NCI-H1436 (cell line): Measurements from ENCODE around the gene HTR4.

ENCODE experiments used
- DNase-seq: peaks from one replicate; lab custom pipeline; 2025; lab: John Stamatoyannopoulos, UW

The HTR4 gene

GRCh38 chr5:148607406-148607805 lies 46.9 kb downstream of the HTR4 start:
- no peak for DNase-seq

- DNase-seq: no peak
Measured at GRCh38 chr5:148606296-148606695, 48.0 kb downstream of the HTR4 start.

- no peak for DNase-seq
Measured at GRCh38 chr5:148599187-148599586, 55.1 kb downstream of the HTR4 start.

GRCh38 chr5:148595697-148596096 lies 58.6 kb downstream of the HTR4 start:
- no peak for DNase-seq

GRCh38 chr5:148586796-148587195 lies 67.5 kb downstream of the HTR4 start:
- no peak for DNase-seq

GRCh38 chr5:148585988-148586387 lies 68.3 kb downstream of the HTR4 start:
- DNase-seq: no peak

GRCh38 chr5:148584103-148584502 lies 70.2 kb downstream of the HTR4 start:
- DNase-seq: no peak

GRCh38 chr5:148583421-148583965 lies 70.8 kb downstream of the HTR4 start:
- DNase-seq: no peak

GRCh38 chr5:148574167-148574566 lies 80.2 kb downstream of the HTR4 start:
- DNase-seq: no peak

- no peak for DNase-seq
Measured at GRCh38 chr5:148573374-148573773, 81.0 kb downstream of the HTR4 start.

- no peak for DNase-seq
Measured at GRCh38 chr5:148569948-148570347, 84.4 kb downstream of the HTR4 start.

GRCh38 chr5:148565148-148565547 lies 89.2 kb downstream of the HTR4 start:
- DNase-seq: no peak

GRCh38 chr5:148563021-148563420 lies 91.3 kb downstream of the HTR4 start:
- DNase-seq: no peak

- no peak for DNase-seq
Measured at GRCh38 chr5:148561801-148562311, 92.5 kb downstream of the HTR4 start.

- DNase-seq: no peak
Measured at GRCh38 chr5:148559461-148559860, 94.9 kb downstream of the HTR4 start.

GRCh38 chr5:148558892-148559291 lies 95.4 kb downstream of the HTR4 start:
- no peak for DNase-seq

GRCh38 chr5:148556835-148557234 lies 97.5 kb downstream of the HTR4 start:
- DNase-seq: no peak

GRCh38 chr5:148554621-148555020 lies 99.7 kb downstream of the HTR4 start:
- DNase-seq: no peak

- DNase-seq: no peak
Measured at GRCh38 chr5:148543727-148544126, 110.6 kb downstream of the HTR4 start.

- DNase-seq: no peak
Measured at GRCh38 chr5:148542812-148543211, 111.5 kb downstream of the HTR4 start.

- DNase-seq: no peak
Measured at GRCh38 chr5:148541054-148541835, 113.1 kb downstream of the HTR4 start.

GRCh38 chr5:148540647-148541046 lies 113.7 kb downstream of the HTR4 start:
- no peak for DNase-seq

- no peak for DNase-seq
Measured at GRCh38 chr5:148539851-148540250, 114.5 kb downstream of the HTR4 start.

GRCh38 chr5:148535190-148535589 lies 119.1 kb downstream of the HTR4 start:
- DNase-seq: no peak
